Measurements from ENCODE around the gene NPR2. TPM values are rescaled to one million over a fixed set of nuclear protein-coding genes. Genes with fewer than 3 reads are reported as not detected.

The NPR2 gene
- total and polyA plus RNA-seq, 2 of the 13 experiments (the other 11 are each of a cell fraction or from before 2014, with no cell fraction given) = 7.4 to 9.4 TPM

GRCh38 chr9:35814106-35814840 is 22.9 kb downstream of the NPR2 start (continued):
- TF ChIP-seq AFF4 (CRISPR knock-in tag; IDR thresholded peaks at IDR 0.05) (peak; percentile 63; the same call in 1 of the 2 replicates), PBX2 (CRISPR knock-in tag; IDR thresholded peaks at IDR 0.05) (no peak), MATR3 (CRISPR knock-in tag; IDR thresholded peaks at IDR 0.05) (no peak), ZNF724P (CRISPR knock-in tag; IDR thresholded peaks at IDR 0.05; ENCODE audit: borderline replicate concordance) (peak; percentile 54; the same call in 1 of the 2 replicates), ZNF629 (CRISPR knock-in tag; conservative IDR thresholded peaks at IDR 0.05) (no peak), SRSF1 (optimal IDR thresholded peaks at IDR 0.05; ENCODE audit: low read depth, low read length) (no peak), SOX6 (IDR thresholded peaks at IDR 0.05) (no peak), SOX6 (CRISPR knock-in tag; IDR thresholded peaks at IDR 0.05) (peak; percentile 38; the same call in 1 of the 2 replicates), NR1H2 (CRISPR knock-in tag; IDR thresholded peaks at IDR 0.05; ENCODE audit: borderline replicate concordance, low read depth) (no peak)
